ENCODE data around the gene RYR2.

DNA sequence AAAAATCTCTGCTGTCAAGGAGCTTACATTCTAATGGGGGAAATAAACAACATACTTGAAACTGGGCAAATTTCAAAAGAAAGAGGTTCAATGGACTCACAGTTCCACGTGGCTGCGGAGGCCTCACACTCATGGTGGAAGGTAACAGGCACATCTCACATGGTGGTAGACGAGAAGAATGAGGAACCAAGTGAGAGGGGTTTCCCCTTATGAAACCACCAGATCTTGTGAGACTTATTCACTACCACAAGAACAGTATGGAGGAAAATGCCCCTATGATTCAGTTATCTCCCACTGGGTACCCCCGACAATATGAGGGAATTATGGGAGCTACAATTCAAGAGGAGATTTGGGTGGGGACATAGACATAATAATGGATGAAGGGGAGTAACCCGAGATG, 622.4 kb downstream of the RYR2 start:
- TF ChIP-seq CTCF (IDR thresholded peaks at IDR 0.05; ENCODE audit: low read length) (no peak), EZH2 (IDR thresholded peaks at IDR 0.05; ENCODE audit: borderline replicate concordance, low read length) (no peak)
